ENCODE data around the gene ZC3H15. TPM values are rescaled to one million over a fixed set of nuclear protein-coding genes. Genes with fewer than 3 reads are reported as not detected.

Gene ZC3H15
- total RNA-seq, 1 donor, result 71.7 TPM

GRCh38 chr2:186535861-186536260, 49.8 kb downstream of the ZC3H15 start:
- no peaks in the 10 kb centered on the region for H4K20me1 ChIP-seq (ENCODE audit: insufficient read depth, low read length)

GRCh38 chr2:186537019-186537418, 51.0 kb downstream of the ZC3H15 start:
- no peaks in the 10 kb centered on the region for H3K9me3 ChIP-seq (ENCODE audit: low read depth, low read length)
- no peak for DNase-seq (ENCODE audit: insufficient read length, low spot score, missing footprints)
- H3K4me3 ChIP-seq (ENCODE audit: insufficient read depth, low read length), result no peak overlapping the region
- no peaks in the 10 kb centered on the region for H3K27me3 ChIP-seq (ENCODE audit: insufficient read depth, low read length)
- no peaks in the 10 kb centered on the region for H3K36me3 ChIP-seq (ENCODE audit: insufficient read depth, low read length)
- no peaks in the 10 kb centered on the region for H4K20me1 ChIP-seq (ENCODE audit: insufficient read depth, low read length)
- no peak overlapping the region for H3K27ac ChIP-seq (ENCODE audit: low read depth, low read length)
- no peak overlapping the region for H3K4me2 ChIP-seq (ENCODE audit: insufficient read depth, low read length)
- no peak overlapping the region for H2AFZ ChIP-seq (ENCODE audit: low read length)
- peaks cover 31% of the 10 kb centered on the region for H3K4me1 ChIP-seq (ENCODE audit: insufficient read depth, low read length)
- no peak for TF ChIP-seq CTCF (IDR thresholded peaks at IDR 0.05; ENCODE audit: extremely low read depth, low read depth, low read length)
- H3K79me2 ChIP-seq (ENCODE audit: insufficient read depth, low read length), result no peaks in the 10 kb centered on the region

More at GRCh38 chr2:186535861-186536260, 49.8 kb downstream of the ZC3H15 start:
- no peak overlapping the region for H3K4me2 ChIP-seq (ENCODE audit: insufficient read depth, low read length)
- no peaks in the 10 kb centered on the region for H3K9me3 ChIP-seq (ENCODE audit: low read depth, low read length)
- DNase-seq (ENCODE audit: insufficient read length, low spot score, missing footprints), result no peak
- H3K36me3 ChIP-seq (ENCODE audit: insufficient read depth, low read length), result no peaks in the 10 kb centered on the region
- no peak for TF ChIP-seq CTCF (IDR thresholded peaks at IDR 0.05; ENCODE audit: extremely low read depth, low read depth, low read length)
- H3K27me3 ChIP-seq (ENCODE audit: insufficient read depth, low read length), result no peaks in the 10 kb centered on the region
- no peaks in the 10 kb centered on the region for H3K79me2 ChIP-seq (ENCODE audit: insufficient read depth, low read length)
- no peak overlapping the region for H3K27ac ChIP-seq (ENCODE audit: low read depth, low read length)
- H3K4me1 ChIP-seq (ENCODE audit: insufficient read depth, low read length), result peaks cover 26% of the 10 kb centered on the region
- no peak overlapping the region for H2AFZ ChIP-seq (ENCODE audit: low read length)
- H3K4me3 ChIP-seq (ENCODE audit: insufficient read depth, low read length), result no peak overlapping the region

- no peak for DNase-seq (ENCODE audit: insufficient read length, low spot score, missing footprints)
- Histone ChIP-seq H3K4me3 (ENCODE audit: insufficient read depth, low read length) (no peak overlapping the region), H3K79me2 (ENCODE audit: insufficient read depth, low read length) (no peaks in the 10 kb centered on the region), H3K4me2 (ENCODE audit: insufficient read depth, low read length) (peak overlapping the region; percentile 15), H3K36me3 (ENCODE audit: insufficient read depth, low read length) (no peaks in the 10 kb centered on the region), H2AFZ (ENCODE audit: low read length) (no peak overlapping the region), H3K27ac (ENCODE audit: low read depth, low read length) (no peak overlapping the region), H3K9me3 (ENCODE audit: low read depth, low read length) (no peaks in the 10 kb centered on the region), H4K20me1 (ENCODE audit: insufficient read depth, low read length) (no peaks in the 10 kb centered on the region), H3K4me1 (ENCODE audit: insufficient read depth, low read length) (peaks cover 36% of the 10 kb centered on the region), H3K27me3 (ENCODE audit: insufficient read depth, low read length) (no peaks in the 10 kb centered on the region)
- TF ChIP-seq CTCF (IDR thresholded peaks at IDR 0.05; ENCODE audit: extremely low read depth, low read depth, low read length), result no peak
Measured at GRCh38 chr2:186540941-186541340, 54.9 kb downstream of the ZC3H15 start.

GRCh38 chr2:186542002-186542401, 55.9 kb downstream of the ZC3H15 start:
- Histone ChIP-seq H3K36me3 (ENCODE audit: insufficient read depth, low read length) (no peaks in the 10 kb centered on the region), H3K4me3 (ENCODE audit: insufficient read depth, low read length) (no peak overlapping the region), H3K9me3 (ENCODE audit: low read depth, low read length) (no peaks in the 10 kb centered on the region), H3K4me2 (ENCODE audit: insufficient read depth, low read length) (no peak overlapping the region), H3K4me1 (ENCODE audit: insufficient read depth, low read length) (peaks cover 47% of the 10 kb centered on the region), H2AFZ (ENCODE audit: low read length) (no peak overlapping the region), H3K79me2 (ENCODE audit: insufficient read depth, low read length) (no peaks in the 10 kb centered on the region), H3K27me3 (ENCODE audit: insufficient read depth, low read length) (no peaks in the 10 kb centered on the region), H3K27ac (ENCODE audit: low read depth, low read length) (no peak overlapping the region), H4K20me1 (ENCODE audit: insufficient read depth, low read length) (no peaks in the 10 kb centered on the region)
- no peak for TF ChIP-seq CTCF (IDR thresholded peaks at IDR 0.05; ENCODE audit: extremely low read depth, low read depth, low read length)
- no peak for DNase-seq (ENCODE audit: insufficient read length, low spot score, missing footprints)

Measured in osteoblast (primary cell).